Measurements from ENCODE around the gene ZNF669.
"Not testable (repeated sequence)": the region's sequence is repeated elsewhere in the genome, so short reads cannot be mapped to it uniquely, and the experiment has no call there.

Gene ZNF669

GRCh38 chr1:247121382-247121781 is 17.2 kb upstream of the ZNF669 start:
- H3K27ac ChIP-seq: no peak overlapping the region
- TF ChIP-seq CTCF (conservative IDR thresholded peaks at IDR 0.05): no peak

- not testable (repeated sequence) for H3K27ac ChIP-seq
These were observed 16.2 kb upstream of the ZNF669 start for GRCh38 chr1:247120408-247120668.

- no peak for TF ChIP-seq CTCF (conservative IDR thresholded peaks at IDR 0.05)
These were observed 15.6 kb upstream of the ZNF669 start for GRCh38 chr1:247119600-247120407.

GRCh38 chr1:247118946-247119446 is 14.8 kb upstream of the ZNF669 start:
- no peak for TF ChIP-seq CTCF (conservative IDR thresholded peaks at IDR 0.05)
- H3K27ac ChIP-seq: no peak overlapping the region

More at GRCh38 chr1:247119600-247120407, 15.6 kb upstream of the ZNF669 start:
- no peak overlapping the region for H3K27ac ChIP-seq

- no peak for TF ChIP-seq CTCF (conservative IDR thresholded peaks at IDR 0.05)
- H3K27ac ChIP-seq: no peak overlapping the region
These were observed 11.4 kb upstream of the ZNF669 start for GRCh38 chr1:247115545-247115944.

GRCh38 chr1:247115141-247115510 is 11.0 kb upstream of the ZNF669 start:
- no peak overlapping the region for H3K27ac ChIP-seq
- TF ChIP-seq CTCF (conservative IDR thresholded peaks at IDR 0.05): no peak

- TF ChIP-seq CTCF (conservative IDR thresholded peaks at IDR 0.05): no peak
- no peak overlapping the region for H3K27ac ChIP-seq
These were observed 10.4 kb upstream of the ZNF669 start for GRCh38 chr1:247114351-247115140.
